Smooth muscle cell (in vitro differentiated cells): Measurements from ENCODE around the gene DPP8. TPM values are rescaled to one million over a fixed set of nuclear protein-coding genes. Genes with fewer than 3 reads are reported as not detected.

Experiments
- DNase-seq: peaks from one replicate; lab custom pipeline; 2025; ENCODE audit not compliant: unreplicated experiment; lab: John Stamatoyannopoulos, UW
- H2AFZ ChIP-seq: fragments of 200-600 bp; sonication (generic); 2 replicates; pipeline ENCODE4 v1.6.0; 2016; ENCODE audit warnings: antibody characterized with exemption, low read depth, mild to moderate bottlenecking
- H3F3A ChIP-seq: fragments of 200-600 bp; sonication (generic); 2 replicates; pipeline ENCODE4 v1.6.0; 2017; ENCODE audit warnings: antibody characterized with exemption, low read depth
- H3K27ac ChIP-seq: fragments of 200-600 bp; sonication (generic); 2 replicates; pipeline ENCODE4 v1.5.1; 2016; ENCODE audit warnings: low read depth, mild to moderate bottlenecking
- H3K27me3 ChIP-seq: fragments of 200-600 bp; sonication (generic); 2 replicates; pipeline ENCODE4 v1.6.1; 2016; ENCODE audit warnings: low read depth, mild to moderate bottlenecking
- H3K36me3 ChIP-seq: fragments of 200-600 bp; sonication (generic); 2 replicates; pipeline ENCODE4 v1.5.1; 2016; ENCODE audit warnings: low read depth
- H3K4me1 ChIP-seq: fragments of 200-600 bp; sonication (generic); 2 replicates; pipeline ENCODE4 v1.5.1; 2016; ENCODE audit warnings: low read depth
- H3K4me2 ChIP-seq: fragments of 200-600 bp; sonication (generic); 2 replicates; pipeline ENCODE4 v1.6.0; 2016; ENCODE audit warnings: mild to moderate bottlenecking
- H3K4me3 ChIP-seq: fragments of 200-600 bp; sonication (generic); 2 replicates; pipeline ENCODE4 v1.5.1; 2016; ENCODE audit warnings: mild to moderate bottlenecking
- H3K79me2 ChIP-seq: fragments of 200-600 bp; sonication (generic); 2 replicates; pipeline ENCODE4 v1.6.0; 2016; ENCODE audit warnings: low read depth, mild to moderate bottlenecking
- H3K9ac ChIP-seq: fragments of 200-600 bp; sonication (generic); 2 replicates; pipeline ENCODE4 v1.6.0; 2016; ENCODE audit warnings: low read depth
- H3K9me3 ChIP-seq: fragments of 200-600 bp; sonication (generic); replicated peaks from 2 replicates; pipeline ENCODE4 v1.5.1; 2016; ENCODE audit warnings: low read depth
- H4K20me1 ChIP-seq: fragments of 200-600 bp; sonication (generic); 2 replicates; pipeline ENCODE4 v1.6.0; 2016; ENCODE audit warnings: low read depth
- WGBS: methylation state at CpG from one replicate; pipeline ENCODE4 v1.1.7; 2016; ENCODE audit warnings: low lambda C conversion rate; 5-methylcytosine and 5-hydroxymethylcytosine counted together
- polyA plus RNA-seq: library from polyadenylated mRNA; unstranded; fragments of >200 nt; fragmentation: Nextera tagmentation; extraction: Ambion mirVana; gene quantifications from 2 replicates; pipeline ENCODE4 v1.2.1, GENCODE V29; 2016
- total RNA-seq: library from RNA; depleted of rRNA; stranded (reverse); fragments of >200 nt; gene quantifications from 2 replicates; pipeline ENCODE4 v1.2.3, GENCODE V29; 2014
- TF ChIP-seq, protein P1 (sequence below): fragments of 200-600 bp; sonication (generic); IDR thresholded peaks from 2 replicates; pipeline ENCODE4 v1.5.1; 2017; ENCODE audit warnings: borderline replicate concordance, mild to moderate bottlenecking, antibody characterized with exemption; ENCODE audit not compliant: insufficient read depth, poor library complexity, severe bottlenecking

The DPP8 gene
- total and polyA plus RNA-seq, 2 experiments from 2014 or later, result 30.2 to 30.8 TPM

DNA sequence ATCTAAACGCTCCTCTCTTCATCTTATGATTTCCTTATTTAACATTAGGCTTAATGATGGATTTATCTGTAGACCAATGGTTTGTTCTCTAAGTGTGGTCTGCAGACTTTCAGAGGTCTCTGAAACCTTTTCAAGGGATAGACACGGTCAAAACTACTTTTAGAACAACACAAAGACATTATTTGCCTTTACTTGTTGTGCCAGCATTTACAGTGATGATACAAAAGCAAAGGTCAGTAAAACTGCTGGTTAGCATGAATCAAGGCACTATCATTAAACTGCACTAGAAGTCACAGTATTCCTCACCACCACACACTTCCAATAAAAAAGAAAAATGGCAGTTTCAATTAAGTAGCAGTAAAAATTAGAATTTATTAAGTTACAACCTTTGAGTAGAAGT, 70.3 kb downstream of the DPP8 start:
- H3K4me3 ChIP-seq, result no peak overlapping the region
- peaks cover 7% of the 10 kb centered on the region for H3K4me1 ChIP-seq
- no peak overlapping the region for H3K27ac ChIP-seq
- no peaks in the 10 kb centered on the region for H3K9me3 ChIP-seq
- H2AFZ ChIP-seq, result no peak overlapping the region
- no peak overlapping the region for H3K9ac ChIP-seq
- 100% methylated on average over 2 of the region's 2 CpGs for WGBS
- no peak overlapping the region for H3K4me2 ChIP-seq
- H3K36me3 ChIP-seq, result peaks cover 22% of the 10 kb centered on the region
- no peak for DNase-seq
- TF ChIP-seq, protein P1, sequence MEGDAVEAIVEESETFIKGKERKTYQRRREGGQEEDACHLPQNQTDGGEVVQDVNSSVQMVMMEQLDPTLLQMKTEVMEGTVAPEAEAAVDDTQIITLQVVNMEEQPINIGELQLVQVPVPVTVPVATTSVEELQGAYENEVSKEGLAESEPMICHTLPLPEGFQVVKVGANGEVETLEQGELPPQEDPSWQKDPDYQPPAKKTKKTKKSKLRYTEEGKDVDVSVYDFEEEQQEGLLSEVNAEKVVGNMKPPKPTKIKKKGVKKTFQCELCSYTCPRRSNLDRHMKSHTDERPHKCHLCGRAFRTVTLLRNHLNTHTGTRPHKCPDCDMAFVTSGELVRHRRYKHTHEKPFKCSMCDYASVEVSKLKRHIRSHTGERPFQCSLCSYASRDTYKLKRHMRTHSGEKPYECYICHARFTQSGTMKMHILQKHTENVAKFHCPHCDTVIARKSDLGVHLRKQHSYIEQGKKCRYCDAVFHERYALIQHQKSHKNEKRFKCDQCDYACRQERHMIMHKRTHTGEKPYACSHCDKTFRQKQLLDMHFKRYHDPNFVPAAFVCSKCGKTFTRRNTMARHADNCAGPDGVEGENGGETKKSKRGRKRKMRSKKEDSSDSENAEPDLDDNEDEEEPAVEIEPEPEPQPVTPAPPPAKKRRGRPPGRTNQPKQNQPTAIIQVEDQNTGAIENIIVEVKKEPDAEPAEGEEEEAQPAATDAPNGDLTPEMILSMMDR, result no peak
- peaks cover 3% of the 10 kb centered on the region for H3F3A ChIP-seq
- no peaks in the 10 kb centered on the region for H3K79me2 ChIP-seq
- H3K27me3 ChIP-seq, result no peaks in the 10 kb centered on the region
- H4K20me1 ChIP-seq, result no peaks in the 10 kb centered on the region

- H3K36me3 ChIP-seq, result no peaks in the 10 kb centered on the region
- no peaks in the 10 kb centered on the region for H3K27me3 ChIP-seq
- WGBS, result 91% methylated on average over 11 of the region's 11 CpGs
These were observed 83.3 kb downstream of the DPP8 start for GRCh38 chr15:65434201-65434600.

GRCh38 chr15:65431731-65432130, 85.8 kb downstream of the DPP8 start:
- no peak for DNase-seq
- Histone ChIP-seq H3K27ac (no peak overlapping the region), H3K79me2 (no peaks in the 10 kb centered on the region), H3K27me3 (no peaks in the 10 kb centered on the region), H2AFZ (no peak overlapping the region), H3K9me3 (no peaks in the 10 kb centered on the region), H3K9ac (no peak overlapping the region), H3F3A (no peaks in the 10 kb centered on the region), H3K36me3 (no peaks in the 10 kb centered on the region), H3K4me3 (no peak overlapping the region), H3K4me1 (no peaks in the 10 kb centered on the region), H4K20me1 (no peaks in the 10 kb centered on the region), H3K4me2 (no peak overlapping the region)
- TF ChIP-seq, protein P1, result no peak

More at GRCh38 chr15:65434201-65434600, 83.3 kb downstream of the DPP8 start:
- TF ChIP-seq, protein P1, result no peak
- Histone ChIP-seq H2AFZ (no peak overlapping the region), H3K4me3 (no peak overlapping the region), H3K4me2 (no peak overlapping the region), H3K27ac (no peak overlapping the region), H3K9me3 (no peaks in the 10 kb centered on the region), H4K20me1 (no peaks in the 10 kb centered on the region), H3K4me1 (no peaks in the 10 kb centered on the region), H3F3A (no peaks in the 10 kb centered on the region), H3K9ac (no peak overlapping the region), H3K79me2 (no peaks in the 10 kb centered on the region)
- no peak for DNase-seq

DNA sequence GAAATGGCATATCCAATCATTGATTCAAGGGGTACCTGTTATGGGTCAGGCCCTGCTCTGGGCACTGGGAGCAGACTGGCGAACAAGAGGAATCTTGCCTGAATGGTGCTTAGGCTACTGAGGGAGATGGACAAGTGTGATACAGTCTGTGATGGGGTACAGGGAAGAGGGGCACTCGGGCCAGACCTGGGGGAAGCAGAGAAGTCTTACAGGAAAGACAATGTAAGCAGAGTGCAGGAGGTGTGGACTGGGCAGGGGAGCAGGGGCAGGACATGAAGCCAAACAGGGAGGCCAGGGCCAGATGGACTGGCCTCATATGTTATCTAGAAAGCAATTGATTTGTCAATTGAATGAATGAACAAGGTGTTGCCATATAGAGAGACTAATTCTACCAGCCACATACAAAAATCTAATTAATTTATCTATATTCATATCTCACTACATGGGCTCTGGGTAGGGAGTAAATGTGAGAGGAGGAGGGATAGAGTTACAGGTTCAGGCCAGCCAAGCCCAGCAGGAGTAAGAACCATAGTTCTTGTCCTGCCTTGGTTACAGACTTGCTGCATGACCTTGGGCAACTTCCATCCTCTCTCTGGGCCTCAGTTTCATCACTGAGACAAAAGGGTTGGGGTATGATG, 91.2 kb downstream of the DPP8 start:
- Histone ChIP-seq H3K9ac (no peak overlapping the region), H3K4me2 (no peak overlapping the region), H3K9me3 (no peaks in the 10 kb centered on the region), H3K79me2 (no peaks in the 10 kb centered on the region), H3K27me3 (no peaks in the 10 kb centered on the region), H3K36me3 (no peaks in the 10 kb centered on the region), H2AFZ (no peak overlapping the region), H4K20me1 (no peaks in the 10 kb centered on the region), H3F3A (peaks cover 14% of the 10 kb centered on the region), H3K4me1 (peaks cover 6% of the 10 kb centered on the region), H3K27ac (no peak overlapping the region), H3K4me3 (no peak overlapping the region)
- TF ChIP-seq, protein P1, result no peak
- WGBS, result 87% methylated on average over 2 of the region's 2 CpGs
- no peak for DNase-seq
